ENCODE measurements around the gene PRICKLE1. TPM values are rescaled to one million over a fixed set of nuclear protein-coding genes. Genes with fewer than 3 reads are reported as not detected.

The PRICKLE1 gene
- total and polyA plus RNA-seq, 2 of the 4 experiments (the other 2 are of a cell fraction), result 21.3 to 21.7 TPM

GRCh38 chr12:42473561-42473960 is 116.0 kb downstream of the PRICKLE1 start:
- ChIA-PET POLR2A (ENCODE audit: unreplicated experiment) (no interaction called here), CTCF (interaction anchor here (1.9 kb wide), 1 partner anchor 10 kb away, joined by 8 read pairs; no protein-coding TSS in a partner anchor)
- H3K23ac ChIP-seq (ENCODE audit: low read depth, low read length), result peak overlapping the region; percentile 17; the same call in 1 of the 2 replicates
- no peaks in the 10 kb centered on the region for H3K9me3 ChIP-seq (ENCODE audit: control insufficient read depth, insufficient read depth, low read length)
- H3K4me1 ChIP-seq (ENCODE audit: control insufficient read depth, insufficient read depth, low read length), result peaks cover 16% of the 10 kb centered on the region
- DNase-seq (no peak), ATAC-seq (ENCODE audit: low read depth) (no peak)
- BruUV-seq (replicated peaks), result no TSS peak
- H4K91ac ChIP-seq (ENCODE audit: insufficient read depth, low read depth, low read length), result no peak overlapping the region; the same call in 1 of the 2 replicates
- H3K36me3 ChIP-seq (ENCODE audit: control insufficient read depth, insufficient read depth, low read length), result peaks cover 10% of the 10 kb centered on the region
- H2BK15ac ChIP-seq (ENCODE audit: low read depth, low read length), result no peak overlapping the region
- H3K18ac ChIP-seq (ENCODE audit: low read depth, low read length), result no peak overlapping the region
- H3K4me2 ChIP-seq (ENCODE audit: low read depth, low read length), result no peak overlapping the region; the same call in 1 of the 2 replicates
- intact Hi-C loops (cut with micrococcal nuclease), result no loop called here
- H3K14ac ChIP-seq (replicated peaks; ENCODE audit: low read depth, low read length), result 0 out of 2 replicates have a peak overlapping the region, but pooled peaks have one; percentile 62
- H3K4ac ChIP-seq (ENCODE audit: low read depth, low read length), result peak overlapping the region; percentile 75; the same call in 1 of the 2 replicates
- no peak overlapping the region for H3K4me3 ChIP-seq (ENCODE audit: insufficient read depth, low read depth, low read length)
- H3K9me1 ChIP-seq (ENCODE audit: insufficient read depth, low read length), result peaks cover 20% of the 10 kb centered on the region
- H2AK9ac ChIP-seq (replicated peaks; ENCODE audit: low read depth, low read length, poor library complexity), result no peak overlapping the region
- TF ChIP-seq BHLHE40 (IDR thresholded peaks at IDR 0.05; ENCODE audit: low read depth, low read length) (no peak), CHD1 (IDR thresholded peaks at IDR 0.05; ENCODE audit: low read depth, low read length) (no peak), RFX5 (IDR thresholded peaks at IDR 0.05; ENCODE audit: low read depth, low read length) (no peak), MAFK (IDR thresholded peaks at IDR 0.05; ENCODE audit: low read depth, low read length) (no peak), MAZ (IDR thresholded peaks at IDR 0.05; ENCODE audit: borderline replicate concordance, low read depth, low read length) (no peak), MXI1 (IDR thresholded peaks at IDR 0.05; ENCODE audit: borderline replicate concordance, low read depth, low read length) (no peak), CEBPB (IDR thresholded peaks at IDR 0.05; ENCODE audit: low read depth, low read length) (no peak), SMC3 (IDR thresholded peaks at IDR 0.05; ENCODE audit: low read depth, low read length) (no peak)
- TF ChIP-seq, protein P1, sequence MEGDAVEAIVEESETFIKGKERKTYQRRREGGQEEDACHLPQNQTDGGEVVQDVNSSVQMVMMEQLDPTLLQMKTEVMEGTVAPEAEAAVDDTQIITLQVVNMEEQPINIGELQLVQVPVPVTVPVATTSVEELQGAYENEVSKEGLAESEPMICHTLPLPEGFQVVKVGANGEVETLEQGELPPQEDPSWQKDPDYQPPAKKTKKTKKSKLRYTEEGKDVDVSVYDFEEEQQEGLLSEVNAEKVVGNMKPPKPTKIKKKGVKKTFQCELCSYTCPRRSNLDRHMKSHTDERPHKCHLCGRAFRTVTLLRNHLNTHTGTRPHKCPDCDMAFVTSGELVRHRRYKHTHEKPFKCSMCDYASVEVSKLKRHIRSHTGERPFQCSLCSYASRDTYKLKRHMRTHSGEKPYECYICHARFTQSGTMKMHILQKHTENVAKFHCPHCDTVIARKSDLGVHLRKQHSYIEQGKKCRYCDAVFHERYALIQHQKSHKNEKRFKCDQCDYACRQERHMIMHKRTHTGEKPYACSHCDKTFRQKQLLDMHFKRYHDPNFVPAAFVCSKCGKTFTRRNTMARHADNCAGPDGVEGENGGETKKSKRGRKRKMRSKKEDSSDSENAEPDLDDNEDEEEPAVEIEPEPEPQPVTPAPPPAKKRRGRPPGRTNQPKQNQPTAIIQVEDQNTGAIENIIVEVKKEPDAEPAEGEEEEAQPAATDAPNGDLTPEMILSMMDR (conservative IDR thresholded peaks at IDR 0.05; ENCODE audit: low read depth, low read length), result no peak
- H2AFZ ChIP-seq (replicated peaks; ENCODE audit: low read length, poor library complexity), result no peak overlapping the region
- dilution Hi-C loops (cut with HindIII; ENCODE audit: low sequenced_read_pairs, unreplicated experiment), result no loop called here
- no peak overlapping the region; the same call in 1 of the 2 replicates for H3K9ac ChIP-seq (ENCODE audit: low read depth, low read length)
- H2BK5ac ChIP-seq (ENCODE audit: low read depth, low read length, poor library complexity, severe bottlenecking), result peak overlapping the region; percentile 78
- in situ Hi-C loops (cut with MboI; ENCODE audit: low sequenced_read_pairs), result no loop called here
- no peak overlapping the region; a peak in 2 of 4 replicates for H4K8ac ChIP-seq (ENCODE audit: low read depth in 2 of 2, low read length in 2 of 2)
- H3K27ac ChIP-seq (ENCODE audit: insufficient read depth, low read length), result peak overlapping the region; percentile 33; the same call in 1 of the 2 replicates
- H4K20me1 ChIP-seq (ENCODE audit: insufficient read depth, low read length), result peaks cover 11% of the 10 kb centered on the region; the same call in 1 of the 2 replicates
- no peak overlapping the region; the same call in 1 of the 2 replicates for H2AK5ac ChIP-seq (ENCODE audit: low read depth, low read length)
- no peak overlapping the region for H3K56ac ChIP-seq (ENCODE audit: extremely low read depth, insufficient read depth, low read length)
- peaks cover 12 to 66% of the 10 kb centered on the region in 2 experiments for H3K79me1 ChIP-seq (ENCODE audit: low read depth in 1 of 2, low read length in 2 of 2)
- WGBS, 2 experiments (ENCODE audit: extremely low coverage in 2 of 2, insufficient read length in 1 of 2), result no CpG with 5 or more reads among the region's 1 CpG
- no peak overlapping the region for H2BK20ac ChIP-seq (ENCODE audit: low read depth, low read length)
- H4K5ac ChIP-seq (ENCODE audit: low read depth, low read length), result peak overlapping the region; percentile 31; the same call in 1 of the 2 replicates
- H3K27me3 ChIP-seq (ENCODE audit: control insufficient read depth, insufficient read depth, low read length), result no peaks in the 10 kb centered on the region
- peak overlapping the region; percentile 30; the same call in 1 of the 2 replicates for H2BK120ac ChIP-seq (ENCODE audit: low read depth, low read length)
